Natural killer cell treated with Interleukin-12 subunit alpha and Interleukin-12 subunit beta and Interleukin-15 and Interleukin-18, amount 100 ng/mL, for 72 hours (primary cell): Measurements from ENCODE around the gene STK33. TPM values are rescaled to one million over a fixed set of nuclear protein-coding genes. Genes with fewer than 3 reads are reported as not detected.

Experiments used
- ATAC-seq, 2 donors: fragments of 150-1000 bp; cut with Tn5 transposase in 1 of 2; sonication (Bioruptor Pico), chemical (Tn5 transposase) in 1 of 2; 2 replicates each; pipeline ENCODE4 v1.10.0; 2021
- DNase-seq: peaks from one replicate; pipeline ENCODE4 v3.0.0; 2022; ENCODE audit warnings: low spot score
- H3K27ac Mint-ChIP-seq, 2 donors: 1 replicate in 1 of 2; 2 replicates in 1 of 2; pipeline ENCODE4 v1.8.0; 2022; ENCODE audit warnings: mixed read lengths in 2 of 2, mild to moderate bottlenecking in 1 of 2, moderate library complexity in 1 of 2
- H3K27me3 Mint-ChIP-seq, 2 donors: 1 replicate in 1 of 2; 2 replicates in 1 of 2; pipeline ENCODE4 v1.8.0; 2022; ENCODE audit warnings: mixed read lengths in 2 of 2
- H3K36me3 Mint-ChIP-seq: one replicate; pipeline ENCODE4 v1.8.0; 2022; ENCODE audit warnings: mixed read lengths
- H3K4me1 Mint-ChIP-seq, 2 donors: 1 replicate in 1 of 2; 2 replicates in 1 of 2; pipeline ENCODE4 v1.8.0; 2022; ENCODE audit warnings: low read depth in 2 of 2, mixed read lengths in 2 of 2, mild to moderate bottlenecking in 1 of 2
- H3K4me3 Mint-ChIP-seq: one replicate; pipeline ENCODE4 v1.8.0; 2022; ENCODE audit warnings: mixed read lengths
- H3K9me3 Mint-ChIP-seq: 2 replicates; pipeline ENCODE4 v1.8.0; 2022; ENCODE audit warnings: mixed read lengths
- total RNA-seq, 2 donors: library from RNA; stranded (reverse); gene quantifications; one replicate each; pipeline ENCODE4 v1.2.3, GENCODE V29; 2022

STK33 gene
- total RNA-seq, 2 donors from 2014 or later: 0.74 to 1.5 TPM

DNA sequence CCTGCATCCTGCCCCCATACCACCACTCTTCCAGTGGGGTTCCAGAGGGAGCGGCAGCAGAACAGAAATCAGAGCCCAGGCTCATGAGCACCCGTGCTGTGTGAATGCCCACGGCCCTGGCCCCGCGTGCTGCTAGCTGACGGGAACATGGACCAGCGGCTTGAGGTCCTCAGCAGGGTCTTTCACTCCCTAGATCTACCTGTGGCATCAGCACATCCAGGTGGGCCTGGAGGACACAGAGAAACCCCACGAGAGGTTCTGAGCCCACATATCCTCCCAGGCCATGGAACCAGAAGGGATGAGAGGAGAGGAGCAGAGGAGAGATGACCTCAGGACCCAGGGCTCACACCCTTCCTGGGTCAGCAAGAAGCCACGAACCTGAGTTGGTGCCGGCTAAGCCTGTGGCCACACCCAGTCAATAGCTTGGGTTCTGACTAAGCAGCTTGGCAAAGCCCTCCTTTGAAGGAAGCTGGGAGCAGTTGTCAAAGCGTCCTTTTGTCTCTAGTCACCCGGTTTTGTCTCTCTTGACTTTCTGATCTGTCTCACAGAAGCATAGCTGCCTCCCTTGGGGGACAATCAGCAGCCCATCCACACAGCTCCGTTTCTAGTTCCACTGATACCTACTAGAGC is 241.0 kb downstream of the STK33 start:
- Mint-ChIP-seq H3K27ac (no peak overlapping the region), H3K4me3 (no peak overlapping the region), H3K9me3 (no peaks in the 10 kb centered on the region), H3K4me1 (no peaks in the 10 kb centered on the region), H3K27me3 (peaks cover 11 to 15% of the 10 kb centered on the region in 2 donors), H3K36me3 (no peaks in the 10 kb centered on the region)
- ATAC-seq (no peak), DNase-seq (no peak)

DNA sequence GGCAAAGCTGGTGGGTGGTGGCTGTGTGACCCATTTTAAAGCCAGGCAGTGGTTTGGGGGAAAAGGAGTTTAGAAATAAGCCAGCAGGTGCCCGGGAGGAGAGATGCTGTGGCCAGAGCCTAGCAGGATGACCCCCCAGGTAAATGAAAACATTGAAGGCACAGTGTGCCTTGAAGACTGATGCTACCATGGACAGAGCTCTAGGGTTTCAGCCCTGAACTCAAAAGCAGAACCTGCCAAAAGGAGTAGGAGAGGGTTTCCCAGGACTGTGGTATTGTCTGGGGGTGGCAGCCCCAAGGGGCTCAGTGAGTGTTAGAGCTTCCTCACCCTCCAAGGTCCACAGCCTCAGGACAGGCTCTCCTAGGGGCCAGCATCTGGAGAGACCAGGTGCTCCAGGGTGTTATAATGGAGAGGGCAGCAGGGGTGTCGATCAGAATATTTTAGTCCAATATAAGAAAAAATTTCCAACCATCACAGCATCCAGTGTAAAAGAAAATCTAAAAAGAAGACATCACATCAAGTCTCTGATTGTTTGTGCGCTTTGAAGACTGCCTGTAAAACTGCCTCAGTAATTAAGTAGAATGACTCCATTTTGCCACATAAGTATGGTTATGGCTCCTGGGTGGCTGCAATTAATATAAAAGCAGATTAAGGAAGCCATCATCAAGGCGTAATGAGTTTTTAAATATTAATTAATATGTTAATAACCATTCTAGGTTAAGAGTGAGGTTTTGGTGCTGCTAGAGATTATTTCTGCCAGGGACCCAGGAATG is 241.7 kb downstream of the STK33 start:
- H3K9me3 Mint-ChIP-seq: no peaks in the 10 kb centered on the region

DNA sequence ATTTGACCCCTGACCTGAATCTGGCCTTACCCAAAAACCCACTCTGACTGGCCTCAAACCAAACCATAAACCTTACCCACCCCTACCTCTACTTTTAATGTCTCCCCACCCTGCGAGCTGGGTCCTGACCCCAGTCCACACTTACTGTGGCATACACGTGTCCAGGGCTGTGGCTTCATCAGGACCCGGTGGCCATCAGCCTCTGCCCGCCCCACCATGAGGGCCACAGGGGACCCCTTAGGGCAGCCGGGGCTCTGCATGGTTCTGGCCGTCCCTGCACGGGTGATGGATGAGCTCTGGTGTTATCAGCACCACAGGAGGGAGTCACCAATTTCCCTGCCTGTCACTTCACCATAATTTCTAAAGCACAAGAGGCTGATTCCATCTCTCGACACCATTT is 242.8 kb downstream of the STK33 start:
- no peak overlapping the region for H3K4me3 Mint-ChIP-seq
- DNase-seq (no peak), ATAC-seq (peak in 1 of 2 donors; percentile 2)
- H3K27ac Mint-ChIP-seq: no peak overlapping the region
- no peaks in the 10 kb centered on the region for H3K4me1 Mint-ChIP-seq
- peaks cover 11 to 15% of the 10 kb centered on the region in 2 donors for H3K27me3 Mint-ChIP-seq
- H3K9me3 Mint-ChIP-seq: no peaks in the 10 kb centered on the region
- no peaks in the 10 kb centered on the region for H3K36me3 Mint-ChIP-seq

More for the DNA sequence above, 241.7 kb downstream of the STK33 start:
- Mint-ChIP-seq H3K27ac (no peak overlapping the region), H3K4me3 (no peak overlapping the region), H3K4me1 (no peaks in the 10 kb centered on the region), H3K36me3 (no peaks in the 10 kb centered on the region), H3K27me3 (peaks cover 11 to 15% of the 10 kb centered on the region in 2 donors)
- no peak for DNase-seq
- no peak for ATAC-seq

DNA sequence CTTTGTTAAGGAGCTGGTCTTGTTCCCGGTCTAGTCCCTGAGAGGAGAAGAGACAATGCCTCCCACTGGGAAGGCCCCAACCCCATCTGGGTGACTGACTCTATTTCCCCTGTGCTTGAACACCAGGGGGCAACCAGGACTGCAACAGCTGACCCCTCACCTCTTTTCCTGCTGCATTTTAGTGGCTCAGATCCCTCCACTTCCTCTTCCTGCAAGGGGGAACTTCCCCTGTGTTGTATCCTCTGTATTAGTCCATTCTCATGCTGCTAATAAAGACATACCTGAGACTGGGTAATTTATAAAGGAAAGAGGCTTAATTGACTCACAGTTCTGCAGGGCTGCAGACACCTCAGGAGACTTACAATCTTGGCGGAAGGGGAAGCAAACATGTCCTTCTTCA is 246.1 kb downstream of the STK33 start:
- ATAC-seq (no peak), DNase-seq (no peak)
- Mint-ChIP-seq H3K4me3 (no peak overlapping the region), H3K4me1 (peaks cover 0 to 2% of the 10 kb centered on the region in 2 donors), H3K9me3 (no peaks in the 10 kb centered on the region), H3K27ac (no peak overlapping the region), H3K36me3 (no peaks in the 10 kb centered on the region), H3K27me3 (peaks cover 3 to 7% of the 10 kb centered on the region in 2 donors)

DNA sequence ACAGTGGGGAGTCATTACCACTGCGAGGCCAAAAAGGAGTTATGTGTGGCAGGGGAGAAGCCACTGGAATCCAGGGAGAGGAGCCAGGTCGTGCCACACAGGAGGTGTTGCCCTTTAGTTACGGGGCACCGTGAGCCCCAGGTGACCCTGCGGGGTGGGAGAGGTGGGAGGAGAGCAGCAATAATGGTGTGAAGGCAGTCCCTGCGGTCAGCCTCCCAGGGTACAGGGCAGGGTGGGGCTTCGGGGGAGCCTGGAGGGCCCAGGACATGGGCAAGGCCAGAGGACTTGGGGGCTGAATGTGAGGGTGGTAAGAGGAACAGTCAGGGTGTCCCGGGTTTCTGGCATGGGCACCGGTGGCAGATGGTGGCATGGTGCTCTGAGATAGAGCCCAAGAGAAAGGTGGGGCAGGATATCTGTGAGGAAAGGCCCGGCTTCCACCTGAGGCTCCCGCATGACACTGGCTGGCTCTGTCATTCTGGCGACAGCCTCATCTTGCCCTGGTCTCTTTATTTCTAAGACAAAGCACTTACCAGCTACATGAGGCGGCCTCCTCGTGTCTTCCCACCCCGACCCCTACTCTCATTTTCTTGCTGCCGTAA is 247.8 kb downstream of the STK33 start:
- H3K4me1 Mint-ChIP-seq: peaks cover 0 to 2% of the 10 kb centered on the region in 2 donors
- peaks cover 7 to 8% of the 10 kb centered on the region in 2 donors for H3K27me3 Mint-ChIP-seq
- H3K4me3 Mint-ChIP-seq: no peak overlapping the region
- DNase-seq (no peak), ATAC-seq (no peak)
- H3K27ac Mint-ChIP-seq: no peak overlapping the region
- no peaks in the 10 kb centered on the region for H3K9me3 Mint-ChIP-seq
- no peaks in the 10 kb centered on the region for H3K36me3 Mint-ChIP-seq

DNA sequence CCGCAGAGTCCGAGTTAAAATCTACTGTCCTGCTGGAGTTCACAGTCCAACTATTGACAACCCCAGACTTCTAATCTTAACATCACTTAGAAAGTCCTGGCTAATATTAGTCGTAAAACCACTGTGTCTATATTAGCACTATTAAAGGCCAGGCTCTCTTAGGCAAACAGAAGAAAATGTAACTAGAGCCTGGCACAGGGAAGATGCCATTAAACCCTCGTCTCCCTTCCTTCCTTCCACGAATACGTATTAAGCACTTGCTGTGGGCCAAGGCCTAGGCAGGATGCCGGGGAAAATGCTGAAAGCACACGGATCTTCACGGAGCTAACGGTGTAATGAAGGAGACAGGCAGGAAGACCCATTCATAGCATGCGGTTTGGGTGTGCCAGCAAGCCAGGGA is 248.8 kb downstream of the STK33 start:
- DNase-seq (no peak), ATAC-seq (no peak)
- no peak overlapping the region for H3K27ac Mint-ChIP-seq
- peaks cover 0 to 2% of the 10 kb centered on the region in 2 donors for H3K4me1 Mint-ChIP-seq
- H3K9me3 Mint-ChIP-seq: no peaks in the 10 kb centered on the region
- no peak overlapping the region for H3K4me3 Mint-ChIP-seq
- H3K27me3 Mint-ChIP-seq: peaks cover 7 to 8% of the 10 kb centered on the region in 2 donors
- H3K36me3 Mint-ChIP-seq: no peaks in the 10 kb centered on the region

DNA sequence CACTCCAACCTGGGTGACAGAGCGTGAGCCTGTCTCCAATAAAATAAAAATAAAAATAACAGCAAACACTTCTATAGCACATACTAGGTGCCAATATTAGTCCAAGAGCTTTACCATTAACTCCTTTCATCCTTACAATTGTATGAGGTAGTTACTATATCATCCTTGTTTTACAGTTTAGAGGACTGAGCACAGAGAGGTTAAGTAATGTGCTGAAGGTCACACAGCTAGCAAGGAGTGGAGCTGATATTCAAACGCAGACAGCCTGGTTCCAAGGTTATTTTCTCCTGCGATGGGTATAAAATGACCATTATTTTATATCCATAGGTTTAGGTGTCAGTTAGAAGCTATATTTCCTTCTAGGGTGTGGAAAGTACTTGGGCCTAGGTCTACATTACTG is 249.7 kb downstream of the STK33 start:
- Mint-ChIP-seq H3K36me3 (no peaks in the 10 kb centered on the region), H3K4me1 (peaks cover 0 to 2% of the 10 kb centered on the region in 2 donors), H3K27me3 (peaks cover 7 to 10% of the 10 kb centered on the region in 2 donors), H3K9me3 (no peaks in the 10 kb centered on the region), H3K27ac (no peak overlapping the region), H3K4me3 (no peak overlapping the region)
- no peak for DNase-seq
- no peak for ATAC-seq

DNA sequence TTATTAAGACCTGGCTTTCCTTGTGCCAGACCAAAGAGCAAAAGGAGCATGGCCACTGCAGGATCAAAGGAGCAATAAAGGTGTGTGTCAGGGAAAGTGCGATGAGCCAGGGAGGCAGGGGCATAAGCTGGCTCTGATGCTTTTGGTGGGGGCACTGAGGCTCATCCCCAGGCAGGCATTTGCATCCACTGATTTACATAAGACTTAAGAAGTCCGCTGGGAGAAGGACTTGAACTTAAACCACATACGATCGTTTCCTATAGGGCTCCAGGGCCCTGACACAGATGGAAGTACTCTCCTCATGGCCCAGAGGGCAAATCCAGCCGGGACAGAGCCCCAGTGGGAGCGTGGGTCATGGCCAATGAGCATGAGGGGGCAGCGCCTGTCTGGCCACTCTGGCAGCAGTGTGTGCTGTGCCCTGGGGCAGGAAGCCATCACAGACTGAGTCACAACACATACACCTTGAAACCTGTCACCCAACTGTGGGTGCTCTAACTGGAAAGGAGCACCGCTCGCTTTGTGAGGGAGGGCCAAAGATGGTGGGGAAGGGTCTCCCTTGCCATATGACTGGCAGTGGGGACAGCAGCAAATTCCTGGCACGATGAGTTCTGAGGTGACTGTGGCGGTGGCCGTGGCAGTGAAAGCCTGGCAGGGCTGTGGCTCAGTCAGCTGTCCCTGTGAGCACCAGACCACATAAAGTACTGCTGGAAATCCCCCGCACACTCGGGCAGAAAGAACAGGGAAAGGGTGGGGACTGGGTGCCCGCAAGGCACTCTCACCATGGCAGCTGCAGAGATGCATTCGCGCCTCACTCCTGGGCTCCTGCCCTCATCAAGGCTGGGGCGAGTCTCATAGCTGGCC is 251.0 kb downstream of the STK33 start:
- H3K9me3 Mint-ChIP-seq: no peaks in the 10 kb centered on the region
- H3K36me3 Mint-ChIP-seq: no peaks in the 10 kb centered on the region
- H3K4me1 Mint-ChIP-seq: peaks cover 0 to 2% of the 10 kb centered on the region in 2 donors
- ATAC-seq (peak; percentile 17 to 50), DNase-seq (no peak)
- peaks cover 7 to 10% of the 10 kb centered on the region in 2 donors for H3K27me3 Mint-ChIP-seq
- no peak overlapping the region for H3K4me3 Mint-ChIP-seq
- H3K27ac Mint-ChIP-seq: no peak overlapping the region

DNA sequence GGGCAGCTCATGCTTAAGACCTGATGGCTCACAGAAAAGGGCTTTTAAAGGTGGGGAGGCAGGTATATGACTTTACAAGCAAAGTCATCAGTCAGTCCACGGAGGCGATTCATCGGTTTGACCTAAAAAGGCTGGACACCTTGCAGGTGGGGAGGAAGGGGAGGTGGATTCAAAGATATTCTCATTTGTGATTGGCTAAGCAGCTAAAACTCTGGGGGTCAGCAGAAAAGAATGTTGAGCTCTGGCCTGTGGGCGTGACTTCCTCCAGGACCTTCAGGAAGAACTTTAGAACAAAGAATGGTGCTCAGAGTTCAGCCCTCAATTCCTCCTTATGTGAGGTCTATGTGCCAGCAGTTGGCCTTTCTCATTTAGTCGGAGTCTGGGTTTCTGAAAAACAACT is 252.0 kb downstream of the STK33 start:
- Mint-ChIP-seq H3K4me3 (no peak overlapping the region), H3K27me3 (peaks cover 7 to 10% of the 10 kb centered on the region in 2 donors), H3K36me3 (no peaks in the 10 kb centered on the region), H3K9me3 (no peaks in the 10 kb centered on the region), H3K27ac (no peak overlapping the region), H3K4me1 (peaks cover 0 to 2% of the 10 kb centered on the region in 2 donors)
- ATAC-seq (no peak), DNase-seq (no peak)

Other genes starting within 250 kb of the STK33 start
- gene TRIM66, start 88.4 kb upstream of the STK33 start, total RNA-seq: 10 to 100 TPM; 12.5 to 27.7 TPM
- gene RPL27A, start 88.6 kb upstream of the STK33 start, total RNA-seq: 100 to 1,000 TPM; 504 to 846 TPM